Astrocyte (in vitro differentiated cells and primary cell): ENCODE data around the gene DNASE2. TPM values are rescaled to one million over a fixed set of nuclear protein-coding genes. Genes with fewer than 3 reads are reported as not detected.

ENCODE experiments used
- DNase-seq: peaks from one replicate; pipeline ENCODE4 v3.0.0-alpha.2; 2010; ENCODE audit warnings: low read depth
- FAIRE-seq: peaks from 2 replicates; lab custom pipeline; 2011; peaks lifted over from hg19 to GRCh38; lab: Jason Lieb, UNC
- H2AFZ ChIP-seq: 2 replicates; pipeline ENCODE4 v1.6.0; 2012; ENCODE audit warnings: low read depth, low read length, inconsistent platforms
- H3K27ac ChIP-seq: 2 replicates; pipeline ENCODE4 v1.5.1; 2011; ENCODE audit warnings: low read depth, low read length, inconsistent platforms
- H3K27me3 ChIP-seq: 2 replicates; pipeline ENCODE4 v1.6.0; 2011; ENCODE audit warnings: low read length, inconsistent platforms; ENCODE audit not compliant: insufficient read depth
- H3K36me3 ChIP-seq: 2 replicates; pipeline ENCODE4 v1.5.1; 2011; ENCODE audit warnings: low read length, inconsistent platforms; ENCODE audit not compliant: insufficient read depth
- H3K4me1 ChIP-seq: 2 replicates; pipeline ENCODE4 v1.5.1; 2011; ENCODE audit warnings: low read length, inconsistent platforms; ENCODE audit not compliant: insufficient read depth
- H3K4me2 ChIP-seq: 2 replicates; pipeline ENCODE4 v1.6.0; 2012; ENCODE audit warnings: low read length, inconsistent platforms
- H3K4me3 ChIP-seq: 2 replicates; pipeline ENCODE4 v1.5.1; 2011; ENCODE audit warnings: low read depth, mild to moderate bottlenecking, low read length, inconsistent platforms; ENCODE audit not compliant: insufficient read depth
- H3K79me2 ChIP-seq: 2 replicates; pipeline ENCODE4 v1.6.0; 2012; ENCODE audit warnings: mild to moderate bottlenecking, low read length, inconsistent platforms; ENCODE audit not compliant: insufficient read depth
- H3K9ac ChIP-seq: 2 replicates; pipeline ENCODE4 v1.6.0; 2012; ENCODE audit warnings: mild to moderate bottlenecking, low read length, inconsistent platforms
- H3K9me3 ChIP-seq: 2 replicates; pipeline ENCODE4 v1.5.1; 2012; ENCODE audit warnings: low read depth, mild to moderate bottlenecking, low read length, inconsistent platforms; ENCODE audit not compliant: insufficient read depth
- H4K20me1 ChIP-seq: 2 replicates; pipeline ENCODE4 v1.6.0; 2012; ENCODE audit warnings: low read length, inconsistent platforms; ENCODE audit not compliant: insufficient read depth
- H3K27ac Mint-ChIP-seq: one replicate; pipeline ENCODE4 v1.8.0; 2021; ENCODE audit warnings: mild to moderate bottlenecking, mixed read lengths; ENCODE audit not compliant: unreplicated experiment
- H3K27me3 Mint-ChIP-seq: one replicate; pipeline ENCODE4 v1.8.0; 2021; ENCODE audit warnings: low read depth, mixed read lengths; ENCODE audit not compliant: unreplicated experiment
- H3K36me3 Mint-ChIP-seq: one replicate; pipeline ENCODE4 v1.8.0; 2021; ENCODE audit warnings: low read depth, mixed read lengths; ENCODE audit not compliant: unreplicated experiment
- H3K4me1 Mint-ChIP-seq: one replicate; pipeline ENCODE4 v1.8.0; 2021; ENCODE audit warnings: low read depth, mixed read lengths; ENCODE audit not compliant: unreplicated experiment
- H3K4me3 Mint-ChIP-seq: one replicate; pipeline ENCODE4 v1.8.0; 2021; ENCODE audit warnings: mild to moderate bottlenecking, moderate library complexity, mixed read lengths; ENCODE audit not compliant: unreplicated experiment
- H3K9me3 Mint-ChIP-seq: one replicate; pipeline ENCODE4 v1.8.0; 2021; ENCODE audit warnings: mild to moderate bottlenecking, mixed read lengths; ENCODE audit not compliant: unreplicated experiment
- CTCF ChIP-seq: IDR thresholded peaks from 2 replicates; pipeline ENCODE4 v1.5.1; 2011; ENCODE audit warnings: low read depth, mild to moderate bottlenecking, inconsistent platforms, low read length, moderate library complexity; ENCODE audit not compliant: insufficient read depth
- EZH2 ChIP-seq: IDR thresholded peaks from 2 replicates; pipeline ENCODE4 v1.6.1; 2012; ENCODE audit warnings: mild to moderate bottlenecking, low read length, inconsistent platforms; ENCODE audit not compliant: insufficient read depth
- total RNA-seq: library from RNA; stranded (reverse); gene quantifications from 2 replicates; pipeline ENCODE4 v1.2.1, GENCODE V29; 2021

The DNASE2 gene
- total RNA-seq, 1 donor from 2014 or later, result 33.1 TPM

DNA sequence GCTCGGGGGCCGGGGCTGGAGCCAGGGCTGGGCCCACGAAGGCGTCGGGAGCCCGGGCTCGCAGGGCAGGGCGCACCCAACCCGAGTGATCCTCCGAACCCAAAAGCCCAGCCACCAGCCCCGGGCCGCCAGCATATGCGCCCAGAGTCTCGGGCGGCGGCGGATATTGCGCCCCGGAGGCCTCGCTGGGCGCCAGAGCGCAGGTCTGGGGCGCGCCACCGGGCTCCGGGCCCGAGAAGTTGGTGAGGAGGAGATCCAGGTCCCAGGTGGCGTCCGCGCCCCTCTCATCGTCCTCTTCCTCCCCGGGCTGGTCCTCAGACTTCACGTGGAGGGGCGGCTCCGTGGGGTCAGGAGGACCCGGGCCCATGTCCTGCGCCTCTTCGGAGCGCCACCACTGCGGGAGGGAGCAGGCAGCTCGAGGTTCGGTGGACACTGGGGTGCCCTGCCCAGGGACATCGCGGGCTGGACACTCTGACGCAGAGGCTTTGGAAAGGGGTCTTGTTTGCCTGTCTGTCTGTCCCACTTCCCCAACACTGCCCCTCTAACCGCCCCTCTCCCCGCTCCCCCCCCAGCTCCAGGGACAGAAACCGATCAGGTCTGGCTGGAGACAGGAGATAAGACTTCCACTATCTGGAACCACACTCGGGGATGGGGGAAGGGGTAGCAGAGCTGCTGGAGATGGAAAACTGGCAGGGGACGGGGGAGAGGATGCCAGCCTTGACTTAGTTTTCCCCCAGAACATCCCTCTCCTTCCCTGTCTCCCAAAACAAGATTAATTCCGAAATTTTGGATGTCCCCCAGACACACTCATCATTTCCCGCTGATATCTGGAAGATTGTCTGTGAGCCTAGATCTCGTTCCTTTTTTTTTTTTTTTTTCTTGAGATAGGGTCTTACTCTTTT, 4.8 kb upstream of the DNASE2 start:
- Histone ChIP-seq H3K27me3 (peaks cover 22% of the 10 kb centered on the region), H2AFZ (no peak overlapping the region), H3K9ac (no peak overlapping the region), H3K27ac (no peak overlapping the region), H3K79me2 (no peaks in the 10 kb centered on the region), H4K20me1 (no peaks in the 10 kb centered on the region), H3K36me3 (no peaks in the 10 kb centered on the region), H3K4me3 (peak overlapping the region; percentile 5), H3K4me2 (peak overlapping the region; percentile 70), H3K9me3 (peaks cover 17% of the 10 kb centered on the region), H3K4me1 (peaks cover 3% of the 10 kb centered on the region)
- H3K9me3 Mint-ChIP-seq, result no peaks in the 10 kb centered on the region
- H3K27ac Mint-ChIP-seq, result no peak overlapping the region
- FAIRE-seq (no peak), DNase-seq (no peak)
- H3K27me3 Mint-ChIP-seq, result peaks cover 35% of the 10 kb centered on the region
- H3K4me1 Mint-ChIP-seq, result no peaks in the 10 kb centered on the region
- no peak overlapping the region for H3K4me3 Mint-ChIP-seq
- H3K36me3 Mint-ChIP-seq, result no peaks in the 10 kb centered on the region
- TF ChIP-seq EZH2 (peak; percentile 27), CTCF (no peak)

DNA sequence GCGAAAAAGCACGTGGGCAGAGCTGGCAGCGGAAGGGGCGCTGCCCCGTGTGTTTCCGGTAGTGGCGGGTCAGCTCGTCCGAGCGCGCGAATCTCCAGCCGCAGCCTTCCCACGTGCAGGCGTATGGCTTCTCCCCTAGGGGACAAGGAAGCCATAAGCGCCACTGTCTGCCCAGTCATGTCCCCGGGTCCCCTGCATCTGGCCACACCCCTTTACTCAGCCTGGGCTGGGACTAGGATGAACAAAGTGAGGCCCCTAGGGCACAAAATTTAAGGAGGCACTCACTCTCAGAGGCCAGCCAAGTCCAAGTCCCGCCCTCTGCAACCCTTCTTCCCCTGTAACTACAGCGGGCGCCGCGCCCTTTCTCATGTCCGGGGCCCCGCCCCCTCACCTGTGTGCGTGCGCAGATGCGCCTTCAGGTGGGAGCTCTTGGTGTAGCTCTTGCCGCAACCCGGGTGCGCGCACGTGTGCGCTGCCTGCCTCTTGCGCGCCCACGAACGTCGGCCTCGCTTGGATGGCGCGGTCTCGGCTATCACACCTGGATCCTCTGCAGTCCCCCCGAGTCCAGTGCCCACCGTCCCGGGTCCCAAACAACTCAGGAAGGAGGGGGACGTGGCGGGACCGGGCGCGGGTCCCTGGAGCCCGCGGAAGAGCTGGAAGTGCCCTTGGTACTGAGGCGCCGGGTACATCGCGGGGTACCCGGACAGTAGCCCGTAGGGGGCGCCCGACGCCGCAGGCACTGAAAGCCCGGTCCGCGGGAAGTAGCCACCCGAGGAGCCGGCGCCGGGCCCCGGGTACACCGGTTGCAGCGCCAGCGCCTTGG, 3.9 kb upstream of the DNASE2 start:
- peaks cover 35% of the 10 kb centered on the region for H3K27me3 Mint-ChIP-seq
- Histone ChIP-seq H3K4me3 (peak overlapping the region; percentile 10), H3K4me2 (peak overlapping the region; percentile 70), H2AFZ (peak overlapping the region; percentile 47), H3K27me3 (peaks cover 22% of the 10 kb centered on the region), H3K36me3 (no peaks in the 10 kb centered on the region), H3K4me1 (no peaks in the 10 kb centered on the region), H3K27ac (no peak overlapping the region), H3K9ac (no peak overlapping the region), H3K79me2 (no peaks in the 10 kb centered on the region), H3K9me3 (peaks cover 17% of the 10 kb centered on the region), H4K20me1 (no peaks in the 10 kb centered on the region)
- peak; percentile 16 for DNase-seq
- no peaks in the 10 kb centered on the region for H3K4me1 Mint-ChIP-seq
- FAIRE-seq, result no peak
- no peak for TF ChIP-seq CTCF
- no peak for TF ChIP-seq EZH2
- no peaks in the 10 kb centered on the region for H3K36me3 Mint-ChIP-seq
- no peak overlapping the region for H3K27ac Mint-ChIP-seq
- no peaks in the 10 kb centered on the region for H3K9me3 Mint-ChIP-seq
- H3K4me3 Mint-ChIP-seq, result peak overlapping the region; percentile 54
